ENCODE data around the gene CATSPERD.
"Not testable (repeated sequence)": the region's sequence is repeated elsewhere in the genome, so short reads cannot be mapped to it uniquely, and the experiment has no call there.

Gene CATSPERD

DNA sequence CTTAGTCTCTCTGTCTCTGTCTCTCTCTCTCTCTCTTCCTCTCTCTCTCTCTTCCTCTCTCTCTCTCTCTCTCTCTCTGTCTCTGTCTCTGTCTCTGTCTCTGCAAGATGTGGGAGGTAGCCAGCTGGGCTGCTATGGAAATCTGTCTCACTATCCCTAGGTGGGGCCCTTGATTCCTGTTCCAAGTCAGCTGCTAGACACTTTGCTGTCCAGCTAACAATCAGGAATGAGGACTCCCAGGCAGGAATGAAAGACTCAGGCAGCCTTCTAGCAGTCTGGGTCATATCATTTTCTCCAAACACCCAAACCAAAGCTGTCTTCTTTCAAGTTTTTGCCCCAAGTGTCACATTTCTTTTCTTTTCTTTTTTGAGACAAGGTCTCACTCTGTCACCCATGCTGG, 23.2 kb downstream of the CATSPERD start:
- no peak for FAIRE-seq

DNA sequence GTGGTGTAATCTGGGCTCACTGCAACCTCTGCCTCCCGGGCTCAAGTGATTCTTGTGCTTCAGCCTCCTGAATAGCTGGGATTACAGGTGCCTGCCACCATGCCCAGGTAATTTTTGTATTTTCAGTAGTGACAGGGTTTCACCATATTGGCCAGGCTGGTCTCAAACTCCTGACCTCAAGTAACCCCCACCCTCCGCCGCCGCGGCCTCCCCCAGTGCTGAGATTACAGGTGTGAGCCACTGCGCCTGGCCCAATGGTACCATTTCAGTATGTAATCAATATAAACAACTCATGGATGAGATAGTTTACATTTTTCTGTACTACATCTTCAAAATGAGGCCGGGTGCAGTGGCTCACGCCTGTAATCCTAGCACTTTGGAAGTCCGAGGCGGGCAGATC, 24.6 kb downstream of the CATSPERD start:
- not testable (repeated sequence) for FAIRE-seq

DNA sequence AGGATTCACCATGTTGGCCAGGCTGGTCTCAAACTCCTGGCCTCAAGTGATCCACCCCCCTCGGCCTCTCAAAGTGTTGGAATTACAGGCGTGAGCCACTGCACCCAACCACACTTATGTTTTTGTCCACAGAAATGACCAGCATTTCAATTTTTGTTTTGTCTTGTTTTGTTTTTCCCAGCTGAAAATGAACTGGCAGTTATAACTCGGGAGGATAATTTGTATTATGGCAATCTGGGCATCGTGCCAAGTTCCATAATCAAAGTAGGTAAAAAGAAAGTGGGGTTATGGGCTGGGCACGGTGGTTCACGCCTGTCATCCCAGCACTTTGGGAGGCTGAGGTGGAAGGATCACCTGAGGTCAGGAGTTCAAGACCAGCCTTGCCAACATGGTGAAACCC, 28.5 kb downstream of the CATSPERD start:
- not testable (repeated sequence) for FAIRE-seq

DNA sequence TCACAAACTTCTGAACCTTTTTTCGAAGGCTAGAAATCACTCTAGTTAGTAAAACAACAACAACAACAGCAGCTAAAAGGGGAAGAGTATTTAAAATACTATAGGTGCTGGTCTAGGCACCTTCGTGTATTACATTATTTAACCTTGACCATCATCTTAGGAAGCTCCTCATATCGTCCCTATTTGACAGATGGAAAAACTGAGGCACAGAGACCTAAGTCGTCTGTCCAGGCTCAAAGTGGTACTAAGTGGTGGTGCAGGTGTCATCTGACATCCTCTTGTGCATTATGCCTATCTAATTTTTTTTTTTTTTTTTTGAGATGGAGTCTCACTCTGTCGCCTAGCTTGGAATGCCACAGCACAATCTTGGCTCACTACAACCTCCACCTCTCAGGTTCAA, 29.1 kb downstream of the CATSPERD start:
- no peak for FAIRE-seq

DNA sequence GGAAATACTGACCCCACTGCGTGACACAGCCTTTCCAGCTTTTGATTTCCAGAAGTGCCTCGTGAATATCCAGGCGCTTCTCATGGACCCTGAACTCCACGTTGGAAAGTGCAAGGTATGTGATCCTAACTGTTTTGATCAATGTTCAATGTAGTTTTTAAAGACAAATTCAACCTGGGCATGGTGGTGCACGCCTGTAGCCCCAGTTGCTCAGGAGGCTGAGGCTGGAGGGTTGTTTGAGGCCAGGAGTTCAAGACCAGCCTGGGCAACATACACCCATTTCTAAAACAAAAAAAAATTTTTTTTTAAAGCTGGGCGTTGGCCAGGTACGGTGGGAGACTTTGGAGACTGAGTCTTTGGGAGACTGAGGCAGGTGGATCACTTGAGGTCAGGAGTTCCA, 31.3 kb downstream of the CATSPERD start:
- no peak for FAIRE-seq

DNA sequence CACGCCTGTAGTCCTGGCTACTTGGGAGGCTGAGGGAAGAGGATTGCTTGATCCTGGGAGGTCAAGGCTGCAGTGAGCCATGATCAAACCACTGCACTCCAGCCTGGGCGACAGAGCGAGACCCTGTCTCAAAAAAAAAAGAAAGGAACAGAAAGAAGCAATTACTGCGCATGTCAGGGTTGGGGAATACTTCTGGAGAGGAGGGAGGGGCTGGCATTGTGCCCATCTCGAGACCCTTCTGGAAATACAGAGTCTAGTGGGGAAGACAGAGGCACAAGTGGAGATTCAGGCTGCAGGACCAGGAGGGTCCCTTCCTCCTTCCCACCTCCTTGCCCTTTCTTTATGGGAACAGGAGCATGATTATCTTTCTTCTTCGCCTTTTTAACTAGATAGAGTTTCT, 33.3 kb downstream of the CATSPERD start:
- FAIRE-seq: no peak

DNA sequence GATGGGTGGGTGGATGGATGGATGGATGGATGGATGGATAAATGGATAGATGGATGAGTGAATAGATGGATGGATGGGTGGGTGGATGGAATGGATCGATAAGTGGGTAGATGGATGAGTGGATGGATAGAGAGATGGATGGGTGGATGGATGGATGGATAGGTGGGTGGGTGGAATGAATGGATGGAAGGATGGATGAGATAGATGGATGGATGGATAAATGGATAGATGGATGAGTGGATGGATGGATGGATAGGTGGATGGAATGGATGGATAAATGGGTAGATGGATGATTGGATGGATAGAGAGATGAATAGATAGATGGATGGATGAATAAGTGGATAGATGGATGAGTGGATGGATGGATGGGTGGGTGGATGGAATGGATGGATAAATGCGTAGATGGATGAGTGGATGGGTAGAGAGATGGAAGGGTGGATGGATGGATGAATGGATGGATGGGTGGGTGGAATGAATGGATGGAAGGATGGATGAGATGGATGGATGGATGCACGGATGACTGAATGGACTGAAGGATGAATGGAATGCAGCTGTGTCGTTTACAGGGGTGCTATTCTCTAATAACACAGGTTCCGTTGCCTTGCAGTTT, 42.3 kb downstream of the CATSPERD start:
- FAIRE-seq: no peak

DNA sequence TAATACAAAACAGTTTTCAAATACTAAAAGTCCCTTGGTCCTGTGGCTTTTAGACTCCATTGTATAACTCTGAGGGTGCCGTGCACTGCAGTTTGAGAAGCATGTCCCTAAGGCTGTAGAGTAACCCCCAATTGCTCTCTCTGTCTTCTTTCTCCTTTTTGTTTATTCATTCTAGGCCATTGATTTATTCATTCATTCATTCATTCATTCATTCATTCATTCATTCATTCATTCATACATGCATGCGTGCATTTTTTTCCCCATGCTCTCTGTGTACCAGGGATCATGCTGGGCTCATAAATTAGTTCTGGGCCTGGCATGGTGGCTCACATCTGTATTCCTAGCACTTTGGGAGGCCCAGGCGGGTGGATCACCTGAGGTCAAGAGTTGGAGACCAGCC, 44.8 kb downstream of the CATSPERD start:
- no peak for FAIRE-seq

DNA sequence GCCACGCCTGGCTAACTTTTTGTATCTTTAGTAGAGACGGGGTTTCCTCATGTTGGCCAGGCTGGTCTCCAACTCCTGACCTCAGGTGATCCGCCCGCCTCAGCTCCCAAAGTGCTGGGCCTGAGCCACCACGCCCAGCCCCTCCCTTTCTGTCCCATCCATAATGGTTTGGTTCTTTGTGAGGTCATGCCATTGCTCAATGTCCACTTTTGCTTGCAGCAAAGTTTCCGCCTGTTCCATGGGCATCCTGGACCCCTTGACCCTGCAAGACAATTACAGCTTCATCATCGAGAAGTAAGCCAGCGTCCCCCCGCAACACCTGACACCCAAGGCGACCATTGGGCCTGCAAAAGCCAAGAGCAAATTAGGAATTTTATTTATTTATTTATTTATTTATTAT, 47.5 kb downstream of the CATSPERD start:
- no peak for FAIRE-seq

DNA sequence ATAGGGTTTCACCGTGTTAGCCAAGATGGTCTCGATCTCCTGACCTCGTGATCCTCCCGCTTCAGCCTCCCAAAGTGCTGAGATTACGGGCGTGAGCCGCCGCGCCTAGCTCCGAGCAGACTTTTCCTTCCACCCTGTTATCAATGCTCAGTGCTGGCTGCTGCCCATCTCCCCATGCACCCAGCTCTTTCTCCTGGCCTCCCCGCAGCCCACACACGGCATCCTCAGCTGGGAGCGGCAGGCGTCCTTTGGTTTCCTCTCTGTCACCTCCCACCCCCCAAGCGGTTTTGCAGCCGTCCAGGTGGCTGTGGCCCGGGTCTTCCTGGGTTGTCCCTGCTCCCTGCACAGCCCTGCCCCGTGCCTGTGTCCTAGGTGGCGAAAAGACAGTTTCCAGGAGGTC, 52.0 kb downstream of the CATSPERD start:
- FAIRE-seq: no peak

DNA sequence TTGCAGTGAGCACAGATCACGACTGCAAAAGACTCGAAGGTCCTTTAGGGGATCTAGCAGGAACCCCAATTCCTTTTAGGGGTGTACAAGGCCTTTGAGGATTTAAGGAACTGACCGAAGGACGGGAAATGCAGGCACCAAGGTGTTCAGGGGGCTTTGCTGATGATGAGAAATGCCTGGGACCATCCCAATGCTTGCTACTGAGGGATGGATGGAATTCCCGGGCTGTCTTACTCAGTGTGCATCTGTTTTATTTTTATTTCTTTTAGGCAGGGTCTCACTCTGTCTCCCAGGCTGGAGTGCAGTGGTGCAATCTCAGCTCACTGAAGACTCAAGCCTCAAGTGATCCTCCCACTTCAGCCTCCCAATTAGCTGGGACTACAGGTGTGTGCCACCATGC, 52.8 kb downstream of the CATSPERD start:
- FAIRE-seq: no peak

DNA sequence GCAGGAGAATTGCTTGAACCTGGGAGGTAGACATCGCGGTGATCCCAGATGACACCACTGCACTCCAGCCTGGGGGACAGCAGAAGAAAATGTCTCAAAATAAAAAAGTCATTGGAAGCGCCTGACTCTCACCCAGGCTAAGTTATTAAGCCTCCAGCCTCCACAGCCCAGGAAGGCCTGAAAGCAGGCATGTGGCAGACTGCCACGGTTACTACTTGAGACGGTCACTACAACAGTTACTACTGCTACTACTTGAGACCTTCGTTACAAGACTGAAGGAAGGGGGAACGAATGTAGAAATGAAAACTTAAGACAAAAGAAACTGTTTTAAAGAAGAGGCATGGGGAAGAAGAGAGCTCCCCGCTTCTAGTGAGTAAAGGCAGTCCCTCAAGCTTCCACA, 54.5 kb downstream of the CATSPERD start:
- FAIRE-seq: no peak

DNA sequence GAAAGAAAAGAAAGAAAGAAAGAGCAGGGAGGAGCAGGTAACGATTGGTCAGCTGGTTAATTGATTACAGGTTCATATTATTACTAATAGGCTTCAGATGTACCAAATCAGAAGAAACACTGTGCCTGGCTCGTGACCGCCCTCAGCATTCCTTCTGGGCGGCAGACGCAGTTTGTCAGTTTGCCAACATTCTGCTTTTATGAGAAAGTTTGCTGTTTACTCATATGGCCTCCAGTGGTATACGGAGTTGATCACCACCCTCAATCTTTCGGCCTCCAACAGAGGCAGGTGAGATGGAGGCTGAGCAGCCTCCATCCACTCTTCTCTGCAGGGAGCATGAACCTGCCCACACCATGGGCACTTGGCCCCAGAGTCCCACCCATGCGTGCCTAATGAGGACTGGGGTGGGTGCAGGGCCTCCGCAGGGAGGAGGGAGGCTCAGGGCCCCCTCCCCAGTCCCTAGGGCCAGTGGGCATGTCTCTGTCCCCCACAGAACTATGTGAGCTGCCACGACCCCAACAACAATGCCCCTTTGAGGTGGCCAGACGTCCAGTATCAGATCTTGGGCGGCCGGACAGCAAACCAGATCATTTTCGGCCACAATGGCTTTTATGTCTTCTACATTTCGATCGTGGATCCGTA, 55.4 kb downstream of the CATSPERD start:
- no peak for FAIRE-seq

DNA sequence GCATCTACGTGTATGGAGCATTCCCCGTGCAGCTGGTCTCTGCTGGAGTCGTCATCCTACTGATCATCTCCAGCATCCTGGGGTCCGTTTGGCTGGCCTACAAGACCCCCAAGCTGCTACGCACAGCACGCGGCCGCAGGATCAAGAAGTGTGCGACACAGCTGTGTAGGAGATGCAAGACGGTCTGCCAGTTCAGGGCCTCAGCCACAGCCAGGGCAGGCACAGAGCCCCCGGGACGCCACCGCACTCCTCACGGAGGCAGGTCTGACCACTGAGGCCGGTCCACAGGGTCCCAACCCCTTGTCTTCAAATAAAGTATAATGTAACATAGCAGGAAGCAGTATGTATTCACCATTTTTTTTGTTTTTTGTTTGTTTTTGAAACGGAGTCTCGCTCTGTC, 58.0 kb downstream of the CATSPERD start:
- no peak for FAIRE-seq

DNA sequence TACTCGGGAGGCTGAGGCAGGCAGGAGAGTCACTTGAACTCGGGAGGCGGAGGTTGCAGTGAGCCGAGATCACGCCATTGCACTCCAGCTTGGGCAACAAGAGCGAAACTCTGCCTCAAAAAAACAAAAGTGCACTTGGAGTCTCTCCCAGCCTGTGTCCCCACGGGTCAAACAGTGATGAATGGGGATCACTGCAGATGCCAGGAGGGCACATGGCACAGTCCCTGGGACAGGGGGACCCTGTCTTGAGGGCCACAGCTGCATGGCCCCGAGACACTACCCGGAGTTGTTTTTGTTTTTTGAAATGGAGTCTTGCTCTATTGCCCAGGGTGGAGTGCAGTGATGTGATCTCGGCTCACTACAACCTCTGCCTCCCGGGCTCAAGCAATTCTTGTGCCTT, 60.5 kb downstream of the CATSPERD start:
- not testable (repeated sequence) for FAIRE-seq

DNA sequence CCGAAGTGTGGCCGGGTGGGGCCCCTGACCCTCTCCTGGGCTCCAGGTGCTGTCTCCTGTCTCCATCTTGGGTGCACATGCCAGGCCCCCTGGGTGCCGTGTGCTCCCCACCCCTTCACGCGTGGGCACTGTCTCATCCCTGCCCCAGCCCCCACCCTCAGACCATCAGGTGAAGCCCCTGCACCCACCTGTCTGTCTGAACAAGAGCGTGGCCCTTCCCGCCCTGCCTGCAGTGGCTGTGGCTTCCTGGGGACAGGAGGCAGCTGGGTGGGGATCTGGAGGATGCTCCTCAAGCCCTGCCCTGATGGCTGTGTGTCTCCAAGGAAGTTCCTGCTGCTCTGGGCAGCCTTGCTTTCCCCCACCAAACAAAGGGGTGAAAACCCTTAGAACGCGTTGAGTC, 61.9 kb downstream of the CATSPERD start:
- no peak for FAIRE-seq

DNA sequence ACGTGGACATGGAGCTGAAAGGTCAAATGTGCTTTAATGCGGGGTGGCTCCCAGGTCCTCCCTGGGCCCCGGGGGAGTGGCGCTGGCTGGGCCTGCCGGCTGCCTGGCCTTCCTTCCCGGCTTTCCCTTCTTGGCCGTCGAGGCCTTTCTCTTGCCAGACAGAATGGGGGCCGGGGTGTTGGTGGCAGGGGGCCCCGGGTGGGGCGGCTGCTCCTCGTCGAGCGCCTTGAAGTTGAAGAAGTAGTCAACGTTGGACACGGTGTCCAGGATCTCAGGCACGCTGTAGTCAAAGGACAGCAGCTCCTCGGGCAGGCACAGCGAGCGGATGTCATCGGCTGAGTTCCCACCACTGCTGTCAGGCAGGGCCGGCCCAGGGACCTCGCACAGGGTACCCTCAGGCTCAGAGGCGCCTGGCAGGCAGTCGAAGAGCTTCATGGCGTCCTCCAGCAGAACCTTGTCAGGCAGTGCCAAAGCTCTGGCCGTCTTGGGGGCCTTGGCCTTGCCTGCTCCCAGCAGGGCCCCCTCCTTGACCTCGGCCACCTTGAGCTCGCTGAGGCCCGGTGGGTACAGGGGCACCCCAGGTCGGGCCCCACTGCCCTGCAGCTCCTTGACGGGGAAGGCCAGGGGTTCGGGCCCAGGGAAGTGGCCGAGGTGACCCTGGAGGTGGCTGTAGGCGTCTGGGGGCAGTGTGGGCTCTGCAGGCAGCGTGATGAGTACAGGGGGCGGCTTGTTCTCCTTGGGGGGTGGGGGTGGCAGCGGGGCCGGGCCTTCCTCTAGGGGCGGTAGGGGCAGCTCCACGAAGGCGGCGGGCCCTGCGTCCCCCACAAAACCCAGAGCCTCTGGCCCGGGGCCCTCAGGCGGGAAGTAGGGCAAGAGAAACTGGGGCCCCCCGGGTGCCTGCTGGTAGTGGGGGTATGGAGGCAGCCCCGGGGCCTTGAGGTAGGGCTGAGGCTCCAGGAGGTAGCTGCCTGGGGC, 62.8 kb downstream of the CATSPERD start:
- no peak for FAIRE-seq

DNA sequence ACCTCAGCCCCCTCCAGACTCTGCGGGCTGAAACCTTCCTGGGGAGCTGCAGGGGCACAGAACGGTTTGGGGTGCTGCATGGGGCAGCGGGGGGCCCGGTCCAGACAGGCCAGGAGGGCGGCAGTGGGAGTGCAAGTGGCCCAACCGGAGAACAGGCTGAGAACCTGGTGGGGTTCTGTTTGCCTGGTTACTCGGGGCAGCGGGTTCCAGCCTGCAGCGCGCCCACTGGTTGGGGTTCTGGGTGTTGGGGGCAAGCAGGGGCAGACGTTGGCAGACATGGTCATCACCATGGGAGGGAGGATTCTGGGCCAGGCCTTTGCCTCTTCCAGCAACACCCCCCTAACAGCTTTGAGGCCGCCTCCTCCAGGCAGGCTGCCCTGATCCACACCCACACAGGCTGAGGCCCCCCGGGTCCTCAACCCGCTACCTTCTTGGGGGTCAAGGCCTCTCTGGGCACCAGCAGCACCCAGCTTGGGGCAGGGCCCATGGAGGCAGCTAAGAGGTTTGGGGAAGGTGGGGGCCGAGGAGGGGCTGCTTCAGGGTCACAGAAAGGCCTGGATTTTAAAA, 64.2 kb downstream of the CATSPERD start, which contains the start of gene PRR22:
TSS of gene PRR22 (minus strand) at position 166 of the 567 bp plus-strand sequence. CDS start at position 80, 86 bp downstream.
- no peak for FAIRE-seq

DNA sequence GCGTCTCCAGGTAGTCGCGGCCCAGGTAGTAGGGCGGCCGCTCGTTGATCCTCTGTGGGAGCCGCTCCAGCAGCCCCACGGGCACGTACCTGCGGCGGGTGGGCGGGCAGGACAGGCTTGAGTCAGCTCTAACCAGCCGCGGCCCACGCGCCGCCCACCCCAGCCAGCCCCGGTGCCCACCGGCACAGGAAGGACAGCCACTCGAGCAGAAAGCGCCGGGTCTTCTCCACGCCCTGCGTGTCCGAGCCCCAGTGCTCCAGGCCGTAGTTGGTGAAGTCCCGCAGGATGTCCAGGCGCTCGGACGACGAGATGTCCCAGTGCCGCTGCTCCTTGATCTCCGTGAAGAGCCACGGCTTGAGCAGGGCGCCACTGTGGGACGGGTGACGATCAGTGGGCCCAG, 65.0 kb downstream of the CATSPERD start:
- no peak for FAIRE-seq

DNA sequence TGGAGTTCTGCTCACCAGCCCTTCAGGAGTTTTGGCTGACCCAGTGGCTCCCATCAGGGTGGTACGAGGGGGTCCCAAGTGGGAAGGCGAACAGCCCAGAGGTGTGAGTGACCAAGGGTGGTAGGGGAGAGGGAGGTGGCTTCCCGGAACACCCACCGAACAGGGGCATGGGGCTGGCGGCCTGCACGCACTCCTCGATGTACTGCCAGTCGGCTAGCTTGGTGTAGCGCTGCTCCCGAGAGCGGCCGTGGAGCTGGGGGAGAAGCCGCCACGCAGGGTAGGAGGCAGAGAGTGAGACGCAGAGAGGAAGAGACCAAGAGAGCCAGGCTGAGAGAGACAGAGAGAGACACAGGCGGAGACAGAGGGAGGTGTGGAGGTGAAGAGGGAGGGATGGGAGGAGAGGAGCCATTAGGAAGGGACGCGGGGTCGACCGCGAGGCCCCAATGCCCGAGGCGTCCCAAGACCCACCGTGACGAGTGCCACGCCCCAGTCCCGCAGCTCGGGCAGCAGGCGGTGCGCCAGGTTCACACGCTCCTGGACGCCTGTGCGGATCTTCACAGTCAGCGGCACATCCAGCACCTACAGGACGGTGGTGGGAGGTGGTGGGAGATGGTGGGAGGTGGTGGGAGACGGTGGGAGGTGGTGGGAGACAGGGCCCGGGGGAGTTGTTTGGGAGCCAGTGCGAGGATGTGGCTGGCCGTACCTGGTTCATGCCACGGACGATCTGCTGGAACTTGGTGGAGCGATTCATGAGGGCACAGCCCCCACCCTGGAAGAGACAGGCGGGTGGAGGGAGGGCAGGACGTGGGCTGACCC, 66.4 kb downstream of the CATSPERD start:
- FAIRE-seq: no peak

DNA sequence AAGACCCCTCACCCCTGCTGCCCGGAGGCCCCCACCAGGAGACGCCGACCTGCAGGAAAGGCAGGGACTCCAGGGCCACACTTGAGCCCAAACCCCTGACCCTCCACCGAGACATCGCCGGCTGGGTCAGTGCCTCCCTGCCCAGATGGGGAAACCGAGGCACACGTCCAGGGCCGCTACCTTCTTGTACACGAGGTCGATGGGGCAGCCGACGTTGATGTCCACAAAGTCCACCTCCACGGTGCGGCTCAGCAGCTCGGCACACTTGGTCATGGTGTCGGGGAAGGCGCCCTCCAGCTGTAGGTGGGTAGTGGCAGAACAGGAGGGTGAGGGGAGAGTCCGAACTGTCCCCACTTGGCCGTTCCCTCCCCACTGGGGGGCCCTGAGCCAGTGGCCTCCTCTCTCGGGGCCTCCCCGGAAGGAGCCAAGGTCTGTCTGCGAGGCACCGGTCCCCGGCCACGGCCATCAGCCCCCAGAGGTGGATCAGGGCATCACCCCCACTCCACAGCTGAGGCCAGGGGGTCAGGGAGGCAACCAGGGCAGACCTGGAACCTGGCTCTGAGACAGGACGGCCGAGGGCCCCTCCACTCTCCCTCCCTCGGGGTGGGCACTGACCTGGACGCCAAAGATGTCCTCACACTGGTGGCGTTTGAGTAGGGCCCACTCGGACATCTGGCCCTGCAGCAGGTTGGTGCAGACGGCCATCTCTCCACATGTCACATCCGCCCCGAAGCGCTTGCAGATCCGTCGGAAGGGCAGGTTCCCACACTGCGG, 67.2 kb downstream of the CATSPERD start:
- no peak for FAIRE-seq

DNA sequence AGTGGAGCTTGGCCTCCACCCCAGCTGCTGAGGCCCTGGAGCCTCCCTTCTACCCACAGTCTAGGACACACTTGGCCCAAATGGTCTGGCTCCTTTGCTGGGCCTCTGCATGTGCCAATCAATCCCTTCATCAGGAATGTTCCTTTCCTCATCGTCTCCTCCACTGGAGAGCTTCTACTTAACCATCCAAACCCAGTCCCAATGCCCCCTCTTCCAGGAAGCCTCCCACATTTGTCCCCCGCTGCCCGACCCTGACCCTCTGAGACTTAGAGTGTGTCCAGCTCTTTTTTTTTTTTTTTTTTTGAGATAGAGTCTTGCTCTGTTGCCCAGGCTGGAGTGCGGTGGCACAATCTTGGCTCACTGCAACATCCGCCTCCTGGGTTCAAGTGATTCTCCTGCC, 68.0 kb downstream of the CATSPERD start:
- no peak for FAIRE-seq
